Peyer's patch (tissue), 4 donors: ENCODE results near the gene GULP1.

Experiments used
- POLR2A ChIP-seq, 2 donors: fragments of 450-650 bp; IDR thresholded peaks; one replicate each; pipeline ENCODE4 v1.5.1; 2017; ENCODE audit warnings: antibody characterized with exemption in 2 of 2, mild to moderate bottlenecking in 2 of 2, moderate library complexity in 2 of 2
- TF ChIP-seq, protein P1 (sequence below), 6 experiments: fragments of 450-650 bp in 4 of 6; fragments of 200-600 bp in 2 of 6; sonication (generic) in 1 of 6; IDR thresholded peaks; one replicate each; pipeline ENCODE4 v1.5.1; 2017 to 2019; ENCODE audit warnings: antibody characterized with exemption in 6 of 6, mild to moderate bottlenecking in 3 of 6, moderate library complexity in 1 of 6

DNA sequence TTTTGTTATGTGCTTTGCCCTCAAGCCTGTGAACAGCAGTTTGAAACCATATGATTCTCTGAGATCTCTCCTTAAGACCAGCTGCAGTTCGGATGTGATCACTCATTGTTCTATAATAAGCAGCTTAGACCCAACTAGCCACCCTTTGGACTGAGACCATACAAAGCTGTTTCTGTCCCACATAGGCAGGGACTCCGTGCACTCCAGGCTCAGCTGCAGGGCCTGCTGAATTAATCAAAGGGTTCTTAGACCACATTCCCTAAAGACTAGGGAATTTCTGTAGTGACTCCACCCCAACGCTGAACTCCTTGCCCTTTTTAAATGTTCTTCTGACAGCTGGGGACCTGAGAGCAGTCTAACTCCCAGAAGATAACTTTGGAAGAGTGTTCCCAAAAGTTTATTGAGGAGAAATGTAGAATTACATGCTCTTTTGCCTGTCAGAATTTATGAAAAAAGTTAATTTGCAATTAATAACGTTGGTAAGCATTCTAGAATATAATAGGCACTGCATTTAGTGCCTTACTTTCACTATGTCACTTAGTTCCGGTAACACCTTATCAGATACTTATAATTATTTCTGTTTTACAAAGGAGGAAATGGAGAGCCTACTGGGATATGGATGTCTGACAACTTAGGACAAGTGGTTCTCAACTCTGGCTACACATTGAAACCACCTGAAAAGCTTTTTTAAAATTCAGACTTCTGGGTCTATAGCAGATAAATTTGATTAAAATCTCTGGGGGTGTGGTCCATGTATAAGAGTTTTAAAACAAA lies 42.3 kb downstream of the GULP1 start:
- TF ChIP-seq, protein P1, sequence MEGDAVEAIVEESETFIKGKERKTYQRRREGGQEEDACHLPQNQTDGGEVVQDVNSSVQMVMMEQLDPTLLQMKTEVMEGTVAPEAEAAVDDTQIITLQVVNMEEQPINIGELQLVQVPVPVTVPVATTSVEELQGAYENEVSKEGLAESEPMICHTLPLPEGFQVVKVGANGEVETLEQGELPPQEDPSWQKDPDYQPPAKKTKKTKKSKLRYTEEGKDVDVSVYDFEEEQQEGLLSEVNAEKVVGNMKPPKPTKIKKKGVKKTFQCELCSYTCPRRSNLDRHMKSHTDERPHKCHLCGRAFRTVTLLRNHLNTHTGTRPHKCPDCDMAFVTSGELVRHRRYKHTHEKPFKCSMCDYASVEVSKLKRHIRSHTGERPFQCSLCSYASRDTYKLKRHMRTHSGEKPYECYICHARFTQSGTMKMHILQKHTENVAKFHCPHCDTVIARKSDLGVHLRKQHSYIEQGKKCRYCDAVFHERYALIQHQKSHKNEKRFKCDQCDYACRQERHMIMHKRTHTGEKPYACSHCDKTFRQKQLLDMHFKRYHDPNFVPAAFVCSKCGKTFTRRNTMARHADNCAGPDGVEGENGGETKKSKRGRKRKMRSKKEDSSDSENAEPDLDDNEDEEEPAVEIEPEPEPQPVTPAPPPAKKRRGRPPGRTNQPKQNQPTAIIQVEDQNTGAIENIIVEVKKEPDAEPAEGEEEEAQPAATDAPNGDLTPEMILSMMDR (IDR thresholded peaks at IDR 0.05): no peak
- TF ChIP-seq POLR2A (IDR thresholded peaks at IDR 0.05): no peak
